Colonic mucosa (tissue), 4 donors: ENCODE data around the gene CERT1. TPM values are rescaled to one million over a fixed set of nuclear protein-coding genes. Genes with fewer than 3 reads are reported as not detected.

Experiments
- DNase-seq: peaks from one replicate; pipeline ENCODE4 v3.0.0-alpha.2; 2020
- H3K27ac ChIP-seq: fragments of 200-600 bp; one replicate; pipeline ENCODE4 v1.8.0; 2021
- H3K27me3 ChIP-seq: fragments of 200-600 bp; one replicate; pipeline ENCODE4 v1.8.0; 2021
- H3K36me3 ChIP-seq: fragments of 200-600 bp; one replicate; pipeline ENCODE4 v1.8.0; 2021
- H3K4me1 ChIP-seq: fragments of 200-600 bp; one replicate; pipeline ENCODE4 v1.8.0; 2021; ENCODE audit warnings: mild to moderate bottlenecking
- H3K4me3 ChIP-seq: fragments of 200-600 bp; one replicate; pipeline ENCODE4 v1.8.0; 2021
- H3K9ac ChIP-seq, 2 donors: one replicate each; pipeline ENCODE4 v1.7.0; 2013; ENCODE audit warnings: control low read depth in 2 of 2, low read depth in 2 of 2, low read length in 2 of 2
- H3K9me3 ChIP-seq: fragments of 200-600 bp; one replicate; pipeline ENCODE4 v1.8.0; 2021
- CTCF ChIP-seq: fragments of 200-600 bp; IDR thresholded peaks from one replicate; pipeline ENCODE4 v1.8.0; 2022; ENCODE audit warnings: antibody characterized with exemption, mild to moderate bottlenecking
- intact Hi-C: fragments of 100-400 bp; cut with DNase I; formaldehyde crosslinking; loops from one replicate; pipeline ENCODE4 v1.14.1; 2022
- total RNA-seq, 2 donors: library from RNA; stranded (reverse); fragmentation: NEBNext Ultra II Directional in 1 of 2; extraction: Animal tissue kit (Norgen Biotek cat#: 25700) in 1 of 2; gene quantifications; one replicate each; pipeline ENCODE4 v1.2.1, GENCODE V29; 2021
- donor health status: healthy.
- donor health status: DM: no; HTN: no; CAD: no.
- donor health status: DM: no; HTN: no; CAD: no.

Gene CERT1
- total RNA-seq, 2 donors from 2014 or later = 34.0 to 44.5 TPM

- H3K9ac ChIP-seq = no peak overlapping the region
- TF ChIP-seq CTCF = no peak
- H3K4me3 ChIP-seq = no peak overlapping the region
- no peaks in the 10 kb centered on the region for H3K4me1 ChIP-seq
- DNase-seq = no peak
- H3K27me3 ChIP-seq = no peaks in the 10 kb centered on the region
- H3K36me3 ChIP-seq = peaks cover 10% of the 10 kb centered on the region
- no peaks in the 10 kb centered on the region for H3K9me3 ChIP-seq
- H3K27ac ChIP-seq = no peak overlapping the region
- intact Hi-C loops = no loop called here
Measured at GRCh38 chr5:75361310-75361709, 150.1 kb downstream of the CERT1 start.

GRCh38 chr5:75358117-75358516 lies 153.3 kb downstream of the CERT1 start:
- intact Hi-C loops = loop anchor here (10.0 kb wide), 1 partner anchor 147 kb away; no protein-coding TSS in a partner anchor

GRCh38 chr5:75356719-75357118 lies 154.7 kb downstream of the CERT1 start:
- no peak overlapping the region for H3K27ac ChIP-seq
- no peaks in the 10 kb centered on the region for H3K27me3 ChIP-seq
- no peak for TF ChIP-seq CTCF
- peaks cover 27% of the 10 kb centered on the region for H3K36me3 ChIP-seq
- H3K4me3 ChIP-seq = no peak overlapping the region
- intact Hi-C loops = loop anchor here (10.0 kb wide), 1 partner anchor 148 kb away; no protein-coding TSS in a partner anchor
- no peaks in the 10 kb centered on the region for H3K9me3 ChIP-seq
- H3K9ac ChIP-seq = no peak overlapping the region
- H3K4me1 ChIP-seq = no peaks in the 10 kb centered on the region
- no peak for DNase-seq

More at GRCh38 chr5:75358117-75358516, 153.3 kb downstream of the CERT1 start:
- Histone ChIP-seq H3K27me3 (no peaks in the 10 kb centered on the region), H3K27ac (no peak overlapping the region), H3K4me1 (no peaks in the 10 kb centered on the region), H3K36me3 (peaks cover 27% of the 10 kb centered on the region), H3K9ac (no peak overlapping the region), H3K4me3 (no peak overlapping the region), H3K9me3 (no peaks in the 10 kb centered on the region)
- TF ChIP-seq CTCF = no peak
- no peak for DNase-seq

- Histone ChIP-seq H3K27ac (no peak overlapping the region), H3K27me3 (no peaks in the 10 kb centered on the region), H3K9ac (no peak overlapping the region), H3K36me3 (peaks cover 27% of the 10 kb centered on the region), H3K4me3 (no peak overlapping the region), H3K9me3 (no peaks in the 10 kb centered on the region), H3K4me1 (no peaks in the 10 kb centered on the region)
- DNase-seq = no peak
- TF ChIP-seq CTCF = no peak
- intact Hi-C loops = loop anchor here (10.0 kb wide), 1 partner anchor 150 kb away; no protein-coding TSS in a partner anchor
Measured at GRCh38 chr5:75355236-75355635, 156.2 kb downstream of the CERT1 start.

GRCh38 chr5:75351139-75351926 lies 160.1 kb downstream of the CERT1 start:
- TF ChIP-seq CTCF = no peak
- Histone ChIP-seq H3K4me3 (no peak overlapping the region), H3K27me3 (no peaks in the 10 kb centered on the region), H3K9ac (no peak overlapping the region), H3K4me1 (no peaks in the 10 kb centered on the region), H3K9me3 (no peaks in the 10 kb centered on the region), H3K27ac (no peak overlapping the region), H3K36me3 (peaks cover 24% of the 10 kb centered on the region)
- intact Hi-C loops = loop anchor here (10.0 kb wide), 1 partner anchor 153 kb away; no protein-coding TSS in a partner anchor
- no peak for DNase-seq
